Measurements from ENCODE around the gene C1orf50. TPM values are rescaled to one million over a fixed set of nuclear protein-coding genes. Genes with fewer than 3 reads are reported as not detected.
"Not testable (repeated sequence)": the region's sequence is repeated elsewhere in the genome, so short reads cannot be mapped to it uniquely, and the experiment has no call there.

Gene C1orf50
- total RNA-seq, 1 experiment from 2014 or later = 6.1 TPM

GRCh38 chr1:42739753-42740700, 27.0 kb upstream of the C1orf50 start, which contains the start of gene CLDN19:
Gene CLDN19, minus strand, starts transcription at chr1:42740236. Its CDS starts 173 bp downstream, at chr1:42740063.
- DNase-seq (ENCODE audit: low spot score) = no peak

- DNase-seq (ENCODE audit: low spot score) = no peak
Observed at GRCh38 chr1:42740851-42741580, 26.0 kb upstream of the C1orf50 start.

GRCh38 chr1:42741706-42742105, 25.3 kb upstream of the C1orf50 start:
- no peak for DNase-seq (ENCODE audit: low spot score)

- no peak for DNase-seq (ENCODE audit: low spot score)
Observed at GRCh38 chr1:42742141-42742540, 24.9 kb upstream of the C1orf50 start.

- no peak for DNase-seq (ENCODE audit: low spot score)
Observed at GRCh38 chr1:42742617-42743316, 24.3 kb upstream of the C1orf50 start.

- DNase-seq (ENCODE audit: low spot score) = no peak
Observed at GRCh38 chr1:42743317-42744147, 23.5 kb upstream of the C1orf50 start.

- no peak for DNase-seq (ENCODE audit: low spot score)
Observed at GRCh38 chr1:42744148-42744413, 23.0 kb upstream of the C1orf50 start.

- no peak for DNase-seq (ENCODE audit: low spot score)
Observed at GRCh38 chr1:42745851-42746250, 21.2 kb upstream of the C1orf50 start.

GRCh38 chr1:42746436-42747105, 20.5 kb upstream of the C1orf50 start:
- no peak for DNase-seq (ENCODE audit: low spot score)

GRCh38 chr1:42747125-42747524, 19.9 kb upstream of the C1orf50 start:
- DNase-seq (ENCODE audit: low spot score) = no peak

GRCh38 chr1:42748021-42748420, 19.0 kb upstream of the C1orf50 start:
- no peak for DNase-seq (ENCODE audit: low spot score)

GRCh38 chr1:42748461-42749410, 18.3 kb upstream of the C1orf50 start:
- DNase-seq (ENCODE audit: low spot score) = no peak

- no peak for DNase-seq (ENCODE audit: low spot score)
Observed at GRCh38 chr1:42750041-42750440, 17.0 kb upstream of the C1orf50 start.

GRCh38 chr1:42751511-42752070, 15.5 kb upstream of the C1orf50 start:
- DNase-seq (ENCODE audit: low spot score) = not testable (repeated sequence)

- DNase-seq (ENCODE audit: low spot score) = no peak
Observed at GRCh38 chr1:42752284-42752683, 14.8 kb upstream of the C1orf50 start.

GRCh38 chr1:42753070-42753469, 14.0 kb upstream of the C1orf50 start:
- DNase-seq (ENCODE audit: low spot score) = no peak

GRCh38 chr1:42756956-42757891, 9.8 kb upstream of the C1orf50 start:
- DNase-seq (ENCODE audit: low spot score) = peak; percentile 58

GRCh38 chr1:42757892-42758275, 9.2 kb upstream of the C1orf50 start:
- no peak for DNase-seq (ENCODE audit: low spot score)
